NCI-H446 treated with DMSO at 0.1 percent for 48 hours (cell line): ENCODE data around the gene AMT.
A peak's percentile ranks its signal among the peaks of the same experiment; 100 is the strongest.
"Not testable (repeated sequence)": the region's sequence is repeated elsewhere in the genome, so short reads cannot be mapped to it uniquely, and the experiment has no call there.

ENCODE experiments used
- DNase-seq: peaks from one replicate; lab custom pipeline; 2025; lab: John Stamatoyannopoulos, UW

Gene AMT

GRCh38 chr3:49424816-49425215 is 2.5 kb upstream of the AMT start:
- no peak for DNase-seq

GRCh38 chr3:49421890-49422378 is 339 bp downstream of the AMT start:
- no peak for DNase-seq

DNA sequence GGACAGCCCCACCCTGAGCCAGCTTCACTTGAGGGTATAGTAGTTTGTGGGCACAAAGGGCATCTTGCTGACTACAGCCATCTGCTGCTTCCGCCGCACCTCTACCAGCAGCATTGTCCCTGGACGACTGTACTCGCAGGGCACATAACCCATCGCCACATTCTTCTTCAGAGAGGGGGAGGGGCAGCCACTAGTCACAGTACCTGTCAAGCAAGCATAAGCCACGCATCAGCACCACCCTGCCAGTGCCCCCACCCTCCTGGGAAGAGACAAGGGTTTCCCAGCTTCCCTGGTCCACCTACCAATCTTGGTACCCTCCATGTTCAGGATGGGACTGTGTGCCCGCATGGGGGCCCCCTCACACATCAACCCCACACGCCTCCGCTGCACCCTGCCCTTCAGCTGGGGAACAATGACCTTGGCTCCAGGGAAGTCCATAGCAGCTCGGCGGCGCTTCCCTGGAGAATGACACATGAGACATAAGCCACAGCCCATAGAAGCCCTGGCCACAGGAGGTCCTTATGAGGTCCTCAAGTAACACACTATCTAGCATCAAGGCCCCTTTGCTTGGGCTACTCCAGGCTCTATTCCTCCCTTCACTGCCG is 4.7 kb downstream of the AMT start:
- DNase-seq, result no peak

DNA sequence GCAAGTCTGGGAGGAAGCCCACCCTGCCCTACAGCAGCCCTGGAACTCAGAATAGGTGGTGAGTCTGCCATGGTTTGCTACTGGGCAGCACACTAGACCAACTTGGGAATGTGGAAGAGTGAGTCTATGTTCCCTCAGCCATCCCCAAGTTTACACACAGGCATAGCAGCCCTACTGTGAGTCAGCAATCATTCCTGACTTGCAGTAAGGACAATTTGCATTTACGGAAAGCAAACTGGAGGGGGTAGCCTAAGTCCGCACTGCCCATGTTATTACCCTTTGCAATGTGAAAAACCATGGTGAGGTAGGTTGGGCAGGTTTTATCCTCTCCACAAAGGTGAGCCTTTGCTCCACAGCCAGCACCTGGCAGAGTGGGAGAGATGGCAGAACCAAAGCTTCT is 5.4 kb downstream of the AMT start:
- no peak for DNase-seq

DNA sequence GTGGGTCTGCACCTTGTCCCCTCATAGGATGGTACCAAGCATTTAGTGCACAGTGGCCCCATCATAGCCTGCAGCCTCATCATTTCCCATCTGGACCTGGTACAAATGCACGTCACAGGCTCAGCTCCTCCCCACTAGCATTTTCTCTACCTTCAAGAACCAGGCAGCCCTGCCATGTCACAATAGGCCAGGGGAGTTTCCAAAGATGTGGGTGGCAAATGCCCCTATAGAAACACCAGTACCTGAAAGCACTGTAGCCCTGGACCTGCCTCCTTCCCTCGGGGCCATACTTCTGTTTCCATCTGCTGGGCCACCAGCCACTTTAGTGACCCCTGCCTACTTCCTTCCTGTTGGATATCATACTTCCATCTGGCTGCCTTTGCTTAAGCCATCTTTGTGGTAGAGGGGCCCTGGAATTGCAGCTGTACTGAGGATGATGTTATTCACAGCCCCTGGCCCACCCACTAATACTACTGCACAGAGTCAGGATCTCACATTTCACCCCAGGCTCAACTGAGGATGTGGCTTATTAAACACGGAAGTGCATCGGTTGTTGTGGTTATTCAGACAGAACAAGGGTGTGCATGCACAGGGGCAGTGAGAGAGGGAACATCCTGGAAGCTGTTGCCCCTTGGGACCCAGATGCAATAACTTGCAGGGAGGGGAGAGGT is 6.2 kb downstream of the AMT start:
- DNase-seq, result no peak

GRCh38 chr3:49414753-49415152 is 7.5 kb downstream of the AMT start:
- no peak for DNase-seq

- DNase-seq, result no peak
These were observed 8.9 kb downstream of the AMT start for GRCh38 chr3:49413338-49413734.

DNA sequence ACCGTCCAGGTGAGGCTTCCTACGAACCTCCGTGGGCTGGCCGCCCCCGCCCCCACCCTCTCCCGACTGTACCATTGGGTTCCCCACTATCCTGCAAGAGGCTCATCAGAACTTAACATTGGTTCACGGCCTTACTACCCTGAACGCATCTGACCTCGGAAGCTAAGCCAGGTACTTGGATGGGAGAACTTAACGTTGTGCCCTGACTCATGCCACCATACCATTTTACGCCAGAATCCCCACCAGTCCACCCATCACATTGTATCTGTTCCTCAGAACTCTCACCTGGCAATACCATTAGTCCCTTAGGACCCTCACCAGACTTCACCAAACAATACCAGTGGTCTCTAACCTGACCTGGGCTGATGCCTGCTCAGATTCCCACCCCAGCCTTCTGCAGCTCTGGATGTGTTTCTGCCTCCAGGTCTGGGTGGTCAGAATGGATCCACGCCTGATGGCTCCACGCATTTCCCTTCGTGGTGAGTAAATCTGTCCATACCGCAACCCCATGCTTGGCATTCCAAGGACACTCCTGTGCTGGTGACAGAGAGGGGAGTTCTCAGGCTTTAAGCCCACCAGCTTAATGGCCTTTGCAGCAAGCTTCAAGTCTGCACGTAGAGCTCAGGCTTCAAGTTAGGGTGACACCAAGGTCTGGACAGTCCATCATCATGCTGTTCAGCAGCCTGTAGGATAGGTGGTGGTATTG is 9.5 kb downstream of the AMT start:
- no peak for DNase-seq

- peak; percentile 98 for DNase-seq
These were observed 10.2 kb downstream of the AMT start, which contains the start of the genes RHOA and TCTA for GRCh38 chr3:49411968-49412631. RHOA (minus strand) TSS chr3:49411976; CDS start chr3:49375589, 36,387 bp downstream. TCTA (plus strand) TSS chr3:49412423; CDS start chr3:49412427, 4 bp downstream.

- DNase-seq, result no peak
These were observed 10.7 kb downstream of the AMT start for GRCh38 chr3:49411535-49411967.

- no peak for DNase-seq
These were observed 11.3 kb downstream of the AMT start for GRCh38 chr3:49410846-49411534.

GRCh38 chr3:49410066-49410845 is 12.0 kb downstream of the AMT start:
- DNase-seq, result no peak

DNA sequence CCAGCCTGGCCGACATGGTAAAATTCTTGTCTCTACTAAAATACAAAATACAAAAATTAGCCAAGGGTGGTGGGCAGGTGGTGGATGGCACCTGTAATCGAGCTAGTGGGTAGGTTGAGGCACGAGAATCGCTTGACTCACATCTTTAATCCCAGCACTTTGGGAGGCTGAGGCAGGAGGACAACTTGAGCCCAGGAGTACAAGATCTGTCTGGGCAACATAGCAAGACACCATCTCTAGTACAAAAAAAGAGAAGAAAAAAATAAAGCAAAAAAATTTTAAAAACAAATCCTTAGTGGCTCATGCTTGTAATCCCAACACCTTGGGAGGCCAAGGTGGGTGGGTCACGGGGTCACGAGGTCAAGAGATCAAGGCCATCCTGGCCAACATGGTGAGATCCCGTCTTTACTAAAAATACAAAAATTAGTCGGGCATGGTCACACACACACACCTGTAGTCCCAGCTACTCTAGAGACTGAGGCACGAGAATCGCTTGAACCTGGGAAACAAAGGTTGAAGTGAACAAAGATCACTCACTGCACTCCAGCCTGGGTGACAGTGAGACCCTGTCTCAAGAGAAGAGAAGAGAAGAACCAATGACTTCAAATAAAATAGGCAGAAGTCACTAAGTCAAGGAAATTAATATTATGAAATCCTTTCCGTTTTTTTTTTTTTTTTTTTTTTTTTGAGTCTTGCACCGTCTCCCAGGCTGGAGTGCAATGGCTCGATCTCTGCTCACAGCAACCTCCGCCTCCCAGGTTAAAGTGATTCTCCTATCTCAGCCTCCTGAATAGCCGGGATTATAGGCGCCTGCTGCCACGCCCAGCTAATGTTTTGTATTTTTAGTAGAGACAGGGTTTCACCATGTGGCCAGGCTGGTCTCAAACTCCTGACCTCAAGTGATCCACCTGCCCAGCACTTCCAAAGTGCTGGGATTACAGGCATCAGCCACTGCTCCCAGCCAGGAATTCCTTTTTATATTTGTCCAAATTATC is 15.4 kb downstream of the AMT start:
- DNase-seq, result no peak

DNA sequence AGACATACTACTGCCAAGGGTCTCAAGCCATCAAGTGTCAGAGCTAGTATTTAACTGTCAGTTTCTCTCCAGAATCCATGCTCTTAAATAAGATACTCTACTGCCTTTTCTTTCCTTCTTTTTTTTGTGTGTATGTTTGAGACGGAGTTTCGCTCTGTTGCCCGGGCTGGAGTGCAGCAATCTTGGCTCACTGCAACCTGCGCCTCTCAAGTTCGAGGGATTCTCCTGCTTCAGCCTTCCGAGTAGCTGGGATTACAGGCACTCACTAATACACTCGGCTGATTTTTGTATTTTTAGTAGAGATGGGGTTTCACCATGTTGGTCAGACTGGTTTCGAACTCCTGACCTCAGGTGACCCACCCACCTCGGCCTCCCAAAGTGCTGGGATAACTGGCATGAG is 16.7 kb downstream of the AMT start:
- DNase-seq, result not testable (repeated sequence)

GRCh38 chr3:49403891-49404290 is 18.4 kb downstream of the AMT start:
- no peak for DNase-seq

GRCh38 chr3:49401766-49402165 is 20.5 kb downstream of the AMT start:
- no peak for DNase-seq

- no peak for DNase-seq
These were observed 22.8 kb downstream of the AMT start for GRCh38 chr3:49399461-49399860.

DNA sequence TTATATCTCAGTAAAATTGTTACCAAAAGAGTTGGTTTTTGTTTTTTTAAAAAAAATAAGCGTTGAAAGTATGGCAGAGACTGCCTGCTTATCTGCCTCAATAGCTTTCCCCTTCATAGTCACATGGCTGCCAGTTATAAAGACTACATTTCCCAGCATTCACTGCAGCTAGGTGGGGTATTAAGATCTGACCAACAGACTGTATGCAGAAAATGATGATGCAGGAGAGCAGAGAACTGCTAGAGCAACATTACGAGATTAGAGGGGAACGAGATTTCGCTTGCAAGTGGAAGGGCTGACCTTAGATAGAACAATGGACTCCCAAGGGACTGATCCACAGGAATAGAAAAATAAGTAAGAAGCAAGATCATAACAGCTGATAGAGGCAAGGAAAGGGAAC is 24.8 kb downstream of the AMT start:
- no peak for DNase-seq

DNA sequence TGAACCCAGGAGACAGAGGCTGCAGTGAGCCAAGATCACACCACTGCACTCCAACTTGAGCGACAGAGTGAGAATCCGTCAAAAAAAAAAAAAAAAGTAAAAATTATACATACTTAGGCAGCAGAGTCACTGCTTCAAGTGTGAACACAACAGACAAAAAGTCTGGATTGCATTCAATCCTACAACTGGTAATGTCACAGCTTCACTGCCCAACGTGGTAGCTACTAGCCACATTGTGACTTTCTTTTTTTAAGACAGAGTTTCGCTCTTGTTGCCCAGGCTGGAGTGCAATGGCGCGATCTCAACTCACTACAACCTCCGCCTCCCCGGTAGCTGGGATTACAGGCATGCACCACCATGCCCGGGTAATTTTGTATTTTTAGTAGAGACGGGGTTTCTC is 31.0 kb downstream of the AMT start:
- DNase-seq, result not testable (repeated sequence)

GRCh38 chr3:49389297-49389696 is 33.0 kb downstream of the AMT start:
- no peak for DNase-seq
